Left kidney (tissue), 8 donors: Measurements from ENCODE around the gene NFE2L2. TPM values are rescaled to one million over a fixed set of nuclear protein-coding genes. Genes with fewer than 3 reads are reported as not detected.
"Not testable (repeated sequence)": the region's sequence is repeated elsewhere in the genome, so short reads cannot be mapped to it uniquely, and the experiment has no call there.

Experiments used
- DNase-seq: peaks from one replicate; pipeline ENCODE4 v3.0.0-alpha.2; 2013
- long read RNA-seq, 8 donors: transcript quantifications; one replicate each; lab custom pipeline, GENCODE V29; 2026
- polyA plus RNA-seq: library from polyadenylated mRNA; unstranded; fragments of 120-200 nt; gene quantifications from one replicate; pipeline ENCODE4 v1.2.1, GENCODE V29; 2013; ENCODE audit not compliant: insufficient read length

NFE2L2 gene
- 145 TPM for polyA plus RNA-seq
- long read RNA-seq, donor 1, transcript NFE2L2-210 (2 exons, 521 nt) = minor isoform, 23 of 77 reads
- long read RNA-seq, donor 1, transcript NFE2L2-201 (5 exons, 2,853 nt) = major isoform, 25 of 77 reads
- long read RNA-seq, donor 1, transcript NFE2L2-202 (5 exons, 2,651 nt) = minor isoform, 9 of 77 reads
- long read RNA-seq, donor 1, partial matches to known transcripts = 16 of 77 reads
- long read RNA-seq, donor 1, other reads (novel, unspliced or antisense) = 0 of 77 reads
- long read RNA-seq, donor 2, transcript NFE2L2-202 (5 exons, 2,651 nt) = minor isoform, 10 of 41 reads
- long read RNA-seq, donor 2, transcript NFE2L2-201 (5 exons, 2,853 nt) = major isoform, 17 of 41 reads
- long read RNA-seq, donor 2, transcript NFE2L2-210 (2 exons, 521 nt) = minor isoform, 6 of 41 reads
- long read RNA-seq, donor 2, partial matches to known transcripts = 5 of 41 reads
- long read RNA-seq, donor 2, other reads (novel, unspliced or antisense) = 0 of 41 reads
- long read RNA-seq, donor 3, transcript NFE2L2-201 (5 exons, 2,853 nt) = major isoform, 17 of 34 reads
- long read RNA-seq, donor 3, transcript NFE2L2-210 (2 exons, 521 nt) = minor isoform, 7 of 34 reads
- long read RNA-seq, donor 3, transcript NFE2L2-202 (5 exons, 2,651 nt) = minor isoform, 8 of 34 reads
- long read RNA-seq, donor 3, partial matches to known transcripts = 0 of 34 reads
- long read RNA-seq, donor 3, other reads (novel, unspliced or antisense) = 0 of 34 reads
- long read RNA-seq, donor 4, partial matches to known transcripts = 0 of 4 reads
- long read RNA-seq, donor 4, other reads (novel, unspliced or antisense) = 0 of 4 reads
- long read RNA-seq, donor 5, transcript NFE2L2-202 (5 exons, 2,651 nt) = minor isoform, 11 of 131 reads
- long read RNA-seq, donor 5, transcript NFE2L2-210 (2 exons, 521 nt) = minor isoform, 7 of 131 reads
- long read RNA-seq, donor 5, transcript NFE2L2-201 (5 exons, 2,853 nt) = major isoform, 33 of 131 reads
- long read RNA-seq, donor 5, partial matches to known transcripts = 61 of 131 reads
- long read RNA-seq, donor 5, other reads (novel, unspliced or antisense) = 17 of 131 reads
- long read RNA-seq, donor 6, transcript NFE2L2-210 (2 exons, 521 nt) = minor isoform, 20 of 65 reads
- long read RNA-seq, donor 6, transcript NFE2L2-202 (5 exons, 2,651 nt) = minor isoform, 5 of 65 reads
- long read RNA-seq, donor 6, transcript NFE2L2-201 (5 exons, 2,853 nt) = major isoform, 31 of 65 reads
- long read RNA-seq, donor 6, partial matches to known transcripts = 7 of 65 reads
- long read RNA-seq, donor 6, other reads (novel, unspliced or antisense) = 0 of 65 reads
- long read RNA-seq, donor 7, transcript NFE2L2-202 (5 exons, 2,651 nt) = minor isoform, 12 of 46 reads
- long read RNA-seq, donor 7, transcript NFE2L2-210 (2 exons, 521 nt) = minor isoform, 6 of 46 reads
- long read RNA-seq, donor 7, transcript NFE2L2-201 (5 exons, 2,853 nt) = major isoform, 25 of 46 reads
- long read RNA-seq, donor 7, partial matches to known transcripts = 0 of 46 reads
- long read RNA-seq, donor 7, other reads (novel, unspliced or antisense) = 0 of 46 reads
- long read RNA-seq, donor 8, transcript NFE2L2-202 (5 exons, 2,651 nt) = minor isoform, 5 of 24 reads
- long read RNA-seq, donor 8, transcript NFE2L2-201 (5 exons, 2,853 nt) = major isoform, 12 of 24 reads
- long read RNA-seq, donor 8, transcript NFE2L2-210 (2 exons, 521 nt) = minor isoform, 5 of 24 reads
- long read RNA-seq, donor 8, partial matches to known transcripts = 0 of 24 reads
- long read RNA-seq, donor 8, other reads (novel, unspliced or antisense) = 0 of 24 reads

GRCh38 chr2:177264693-177265587 lies at the start of gene NFE2L2:
TSS of gene NFE2L2 (minus strand) at chr2:177264727. CDS start at chr2:177264576, 151 bp downstream.
- DNase-seq = peak; percentile 88

DNA sequence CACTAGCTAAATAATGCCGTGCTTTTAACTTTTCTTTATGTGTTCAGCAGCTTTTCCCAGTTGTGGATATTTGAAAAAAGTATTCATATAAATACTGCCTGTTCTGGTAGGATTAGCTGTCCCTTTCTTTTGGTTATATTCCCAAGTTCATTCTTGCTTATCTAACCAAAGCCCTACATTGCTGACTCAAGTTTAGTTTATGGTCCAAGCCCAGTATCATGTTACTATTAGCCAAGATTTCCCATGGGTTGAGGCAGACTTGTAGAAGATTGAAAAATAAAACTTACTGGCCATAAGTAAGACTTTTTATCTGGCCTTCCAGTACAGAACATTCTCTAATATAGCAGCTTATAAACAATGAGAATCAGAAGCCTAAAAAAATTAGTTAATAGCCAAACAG lies 49.7 kb upstream of the NFE2L2 start:
- no peak for DNase-seq

DNA sequence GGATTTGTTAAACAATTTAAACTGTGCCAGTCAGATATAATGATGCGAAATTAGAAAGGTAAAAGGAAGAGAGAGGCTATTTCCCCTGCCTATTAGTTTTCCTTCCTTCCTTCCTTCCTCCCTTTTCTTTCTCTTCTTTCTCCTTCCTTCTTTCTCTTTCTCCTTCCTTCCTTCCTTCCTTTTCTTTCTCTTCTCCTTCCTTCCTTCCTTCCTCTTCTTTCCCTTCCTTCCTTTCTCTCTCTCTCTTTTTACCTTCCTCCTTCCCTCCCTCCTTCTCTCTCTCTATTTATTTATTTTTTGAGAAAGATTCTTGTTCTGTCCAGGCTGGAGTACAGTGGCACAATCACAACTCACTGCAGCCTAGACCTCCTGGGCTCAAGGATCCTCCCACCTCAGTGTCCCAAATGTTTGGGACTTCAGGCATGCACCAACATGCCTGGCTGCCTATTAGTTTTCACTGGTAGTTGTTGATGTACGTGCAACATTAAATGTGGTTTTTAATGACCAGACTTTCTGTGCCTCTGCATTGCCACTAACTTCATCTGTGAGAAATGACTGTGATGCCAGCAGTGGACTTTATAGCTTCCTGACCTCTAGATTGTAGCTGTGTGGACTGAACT lies 48.7 kb upstream of the NFE2L2 start:
- DNase-seq = no peak

- no peak for DNase-seq
Observed at GRCh38 chr2:177312562-177312961, 48.0 kb upstream of the NFE2L2 start.

DNA sequence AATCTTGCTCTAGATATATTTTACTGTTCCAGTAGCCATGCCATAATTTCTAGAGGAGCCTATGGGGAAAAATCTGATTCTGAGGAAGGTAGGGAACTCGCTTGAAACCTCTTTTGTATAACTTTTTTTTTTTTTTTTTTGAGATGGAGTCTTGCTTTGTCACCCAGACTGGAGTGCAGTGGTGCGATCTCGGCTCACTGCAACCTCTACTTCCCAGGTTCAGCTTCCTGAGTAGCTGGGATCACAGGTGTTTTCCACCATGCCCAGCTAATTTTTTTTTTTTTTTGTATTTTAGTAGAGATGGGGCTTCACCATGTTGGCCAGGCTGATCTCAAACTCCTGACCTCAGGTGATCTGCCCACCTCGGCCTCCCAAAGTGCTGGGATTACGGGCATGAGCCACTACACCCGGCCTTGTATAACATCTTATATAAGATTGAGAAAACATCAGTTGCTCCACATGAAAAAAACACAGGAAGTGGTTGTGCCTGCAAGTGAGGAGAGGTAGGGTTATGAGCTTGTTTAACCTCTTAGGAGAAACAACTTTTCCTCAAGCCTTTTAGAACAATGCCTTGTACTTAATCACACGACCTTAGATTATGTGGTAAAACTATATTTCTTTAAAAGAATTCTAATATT lies 45.3 kb upstream of the NFE2L2 start:
- DNase-seq = not testable (repeated sequence)

DNA sequence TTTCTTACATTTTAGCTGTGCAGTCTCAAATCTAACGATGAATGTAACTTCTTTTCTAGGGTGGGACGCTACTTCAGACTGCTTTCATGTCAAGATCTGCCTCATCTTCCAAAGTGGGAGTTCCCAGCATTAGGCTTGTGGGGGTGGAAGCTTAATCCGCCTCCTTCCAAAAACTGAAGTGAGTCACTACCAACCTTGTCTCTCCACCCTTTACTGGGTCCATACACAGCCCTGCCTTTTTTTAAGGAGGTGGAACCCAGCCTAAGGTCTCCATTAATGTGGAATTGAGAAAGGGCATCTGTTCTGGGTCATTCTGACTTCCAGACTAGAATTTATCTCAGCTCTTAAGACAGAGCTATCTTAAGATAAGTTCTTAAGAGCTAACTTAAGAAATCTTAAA lies 42.0 kb upstream of the NFE2L2 start:
- DNase-seq = no peak

DNA sequence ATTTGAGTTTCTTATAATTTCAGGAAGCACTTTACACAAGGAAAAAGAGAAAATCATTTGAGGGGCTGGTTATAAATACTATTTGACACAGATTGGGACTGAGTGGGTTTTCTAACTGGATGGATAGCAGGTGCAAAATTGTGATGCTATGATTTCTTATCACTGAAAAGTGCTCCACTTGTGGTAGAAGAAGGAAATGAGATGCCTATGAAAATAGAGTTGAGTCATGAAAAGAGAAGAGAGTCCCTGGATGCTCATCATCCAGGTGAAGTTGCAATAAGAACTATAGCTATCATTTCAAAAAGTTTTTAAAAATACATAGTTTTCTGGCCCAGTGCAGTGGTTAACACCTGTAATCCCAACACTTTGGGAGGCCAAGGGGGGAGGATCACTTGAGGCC lies 39.4 kb upstream of the NFE2L2 start:
- DNase-seq = no peak

DNA sequence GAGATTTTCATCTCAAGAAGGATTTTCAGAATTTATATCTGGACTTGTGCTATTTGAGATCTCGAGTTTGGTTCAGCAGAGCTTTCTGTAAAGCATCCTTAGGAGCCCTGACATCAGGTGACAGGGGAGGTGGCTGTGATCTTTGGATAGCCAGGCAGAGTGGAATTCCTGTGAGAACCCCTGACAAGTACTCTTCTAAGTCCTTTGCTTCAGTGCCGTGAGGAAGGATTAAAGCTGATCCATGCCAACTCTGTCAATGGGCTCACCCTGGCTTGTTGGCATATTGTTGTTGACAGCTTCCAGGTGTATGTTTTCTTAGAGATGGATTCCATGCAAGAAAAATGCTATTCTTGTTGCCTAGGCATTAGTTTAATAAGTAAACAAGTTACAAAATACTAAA lies 38.0 kb upstream of the NFE2L2 start:
- DNase-seq = no peak

DNA sequence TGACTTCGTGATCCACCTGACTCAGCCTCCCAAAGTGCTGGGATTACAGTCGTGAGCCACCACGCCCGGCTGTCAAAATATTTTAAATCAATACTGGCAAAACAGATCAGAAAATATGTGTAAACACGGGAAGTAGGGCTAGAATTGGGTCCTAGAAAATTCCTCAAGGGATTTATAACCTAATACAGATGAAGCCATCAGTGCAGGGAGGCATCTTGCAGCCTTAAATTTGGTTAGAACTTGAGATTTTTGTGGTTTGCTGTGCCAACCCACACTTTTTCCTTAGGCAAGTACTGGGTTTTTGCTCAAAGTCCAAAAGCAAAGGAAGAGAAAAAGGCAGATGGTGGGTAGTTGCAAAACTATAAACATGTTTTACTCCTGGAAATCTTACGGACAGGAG lies 33.7 kb upstream of the NFE2L2 start:
- no peak for DNase-seq

- DNase-seq = no peak
Observed at GRCh38 chr2:177296040-177296439, 31.5 kb upstream of the NFE2L2 start.

DNA sequence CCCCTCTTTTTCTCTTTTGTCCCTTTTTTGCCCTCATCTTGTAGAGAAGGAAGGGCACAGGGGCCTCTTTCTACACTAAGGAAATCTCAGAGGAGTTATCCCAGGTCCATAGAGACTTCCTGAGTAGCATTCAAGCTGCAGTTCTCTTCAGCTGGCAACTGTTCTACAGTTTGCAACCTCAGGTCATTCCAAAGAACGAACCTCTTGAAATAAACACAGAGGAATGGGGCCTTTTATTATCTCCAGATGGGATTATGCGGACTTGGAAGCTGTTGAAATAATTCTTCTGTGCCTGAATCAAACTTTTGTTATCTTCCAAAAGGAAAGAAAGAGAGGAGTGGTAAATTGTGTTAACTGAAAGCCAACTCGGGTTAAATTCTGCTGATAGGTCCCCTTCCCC lies 31.0 kb upstream of the NFE2L2 start:
- DNase-seq = no peak

- no peak for DNase-seq
Observed at GRCh38 chr2:177291701-177292100, 27.2 kb upstream of the NFE2L2 start.

DNA sequence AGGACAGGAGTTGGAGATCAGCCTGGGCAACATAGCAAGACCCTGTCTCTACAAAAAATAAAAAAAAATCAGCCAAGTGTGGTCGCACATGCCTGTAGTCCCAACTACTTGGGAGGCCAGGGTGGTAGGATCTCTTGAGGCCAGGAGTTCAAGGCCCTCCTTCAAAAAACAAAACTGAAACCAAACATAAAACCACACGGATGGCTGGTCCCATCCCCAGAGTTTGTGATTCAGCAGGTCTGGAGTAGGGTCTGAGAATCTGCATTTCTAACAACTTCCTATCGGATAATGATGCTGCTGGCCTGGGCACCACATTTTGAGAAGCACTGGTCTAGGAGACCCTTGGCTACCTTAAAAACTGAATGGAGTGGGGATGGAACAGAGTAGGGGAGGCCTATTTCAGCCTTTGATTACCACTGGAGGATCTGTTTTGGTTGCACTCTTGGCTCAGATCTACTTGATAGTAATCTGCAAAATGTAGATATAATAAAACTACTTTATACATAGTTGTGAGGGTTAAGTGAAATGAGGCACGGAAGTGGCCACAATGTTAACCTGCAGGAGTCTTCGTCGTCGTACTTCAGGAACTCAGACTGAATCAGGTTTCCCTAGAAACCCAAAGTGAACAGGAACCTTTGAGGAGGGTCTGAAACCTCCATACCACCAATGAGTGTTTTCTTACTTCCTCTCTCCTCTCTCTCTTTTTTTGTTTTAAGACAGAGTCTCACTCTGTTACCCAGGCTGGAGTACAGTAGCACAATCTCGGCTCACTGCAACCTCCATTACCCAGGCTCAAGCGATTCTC lies 25.5 kb upstream of the NFE2L2 start:
- DNase-seq = no peak

DNA sequence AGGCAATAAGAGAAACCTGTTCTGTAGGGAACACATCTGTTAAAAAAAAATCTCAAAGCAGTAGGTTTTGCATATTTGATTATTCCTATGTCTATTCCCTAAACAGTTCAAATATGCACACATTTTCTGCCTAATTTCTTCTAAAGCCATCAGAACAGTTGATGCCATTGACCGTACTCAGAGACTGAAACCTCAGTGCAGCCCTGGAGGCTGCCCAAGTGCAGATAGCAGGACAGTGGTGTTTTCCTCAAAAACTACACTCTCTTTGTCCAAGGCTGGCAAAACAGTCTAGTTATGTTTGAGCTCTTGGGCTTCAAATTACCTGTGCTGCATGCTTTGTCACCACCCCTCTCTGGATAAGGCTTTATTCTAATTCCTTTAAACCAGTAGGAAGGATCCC lies 23.3 kb upstream of the NFE2L2 start:
- DNase-seq = no peak

DNA sequence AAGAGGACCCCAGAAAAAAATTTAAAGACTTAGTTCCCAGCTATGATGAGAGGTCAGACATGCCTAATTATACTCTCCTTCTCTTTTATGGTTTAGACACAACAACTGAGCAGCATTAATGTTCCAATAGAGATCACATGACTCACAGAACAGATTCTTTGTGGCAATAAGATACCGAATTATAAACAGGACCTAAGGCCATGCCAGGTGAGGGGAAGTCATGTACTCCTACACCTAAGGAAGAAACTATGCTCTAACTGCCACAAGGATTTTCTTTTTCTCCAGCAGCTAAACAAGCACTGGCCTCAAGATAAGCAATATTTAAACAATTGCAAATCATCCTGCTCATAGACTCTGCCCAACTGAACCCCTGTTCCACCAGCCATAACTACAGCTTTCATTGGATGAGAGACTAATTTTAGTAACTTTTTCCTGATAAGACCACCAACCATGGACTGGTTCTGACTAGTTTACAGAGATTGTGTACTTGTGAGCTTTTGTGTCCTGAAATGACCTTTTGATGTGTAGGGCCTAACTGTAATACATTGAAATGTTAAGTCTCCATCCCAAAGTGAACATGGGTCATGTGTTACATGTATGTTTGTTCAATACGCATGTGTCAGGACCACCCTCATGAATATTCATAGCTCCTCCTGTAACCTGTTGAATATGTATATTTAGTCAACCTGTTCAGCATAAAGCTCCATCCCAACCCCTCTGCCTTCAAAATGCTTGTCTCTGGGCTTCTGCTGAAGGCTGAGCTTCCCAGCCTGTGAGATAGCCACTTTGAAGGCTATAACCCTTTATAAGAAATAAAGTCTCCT lies 21.6 kb upstream of the NFE2L2 start:
- DNase-seq = no peak

GRCh38 chr2:177284531-177284930 lies 20.0 kb upstream of the NFE2L2 start:
- DNase-seq = no peak

DNA sequence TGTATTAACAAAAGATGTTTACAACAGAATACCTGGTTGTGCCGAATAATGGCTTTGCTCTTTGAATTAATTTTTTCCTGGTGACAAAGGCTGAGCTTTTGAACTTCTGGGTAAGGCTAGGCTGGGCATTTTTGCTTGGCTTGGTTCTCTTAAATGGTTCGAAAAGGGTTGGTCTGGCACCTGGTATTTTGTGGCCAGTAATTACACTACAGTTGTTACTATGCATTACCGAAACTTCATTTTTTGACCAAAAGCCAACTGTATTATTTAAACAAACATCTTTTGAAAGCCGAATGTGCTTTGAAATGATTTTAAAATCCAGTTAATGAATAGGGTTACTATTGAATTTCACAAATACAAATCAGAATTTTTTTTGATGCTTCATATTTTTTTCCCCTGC lies 19.4 kb upstream of the NFE2L2 start:
- DNase-seq = no peak
